Ovary (tissue), 3 donors: ENCODE results near the gene ROBO2.

ENCODE experiments used
- CTCF ChIP-seq, 3 donors: fragments of 450-650 bp in 2 of 3; fragments of 200-600 bp in 1 of 3; IDR thresholded peaks; one replicate each; pipeline versions ENCODE4 v1.5.1 to v1.8.0; 2016 to 2022; ENCODE audit warnings: antibody characterized with exemption in 3 of 3, mild to moderate bottlenecking in 1 of 3
- EP300 ChIP-seq: sonication (generic); formaldehyde crosslinking; IDR thresholded peaks from one replicate; pipeline ENCODE4 v1.6.1; 2017; ENCODE audit warnings: antibody characterized with exemption
- POLR2A ChIP-seq: fragments of 450-650 bp; IDR thresholded peaks from one replicate; pipeline ENCODE4 v1.6.1; 2017; ENCODE audit warnings: antibody characterized with exemption, mild to moderate bottlenecking, moderate library complexity
- donor health status: DM: no; HTN: no; CAD: no.

GRCh38 chr3:77595371-77595870 is 555.5 kb downstream of the ROBO2 start:
- TF ChIP-seq CTCF (IDR thresholded peaks at IDR 0.05) (no peak), POLR2A (no peak), EP300 (no peak)
